Transverse colon (tissue), 4 donors: Measurements from ENCODE around the gene LCNL1. TPM values are rescaled to one million over a fixed set of nuclear protein-coding genes. Genes with fewer than 3 reads are reported as not detected.

Experiments used
- DNase-seq: peaks from one replicate; pipeline ENCODE4 v3.0.0-alpha.2; 2019
- H3K27ac ChIP-seq, 4 donors: fragments of 200-600 bp; sonication (generic); 2 replicates each; pipeline ENCODE4 v1.5.1; 2016 to 2018; ENCODE audit warnings: inconsistent platforms in 4 of 4
- H3K27me3 ChIP-seq: fragments of 200-600 bp; sonication (generic); 2 replicates; pipeline ENCODE4 v1.5.1; 2017; ENCODE audit warnings: inconsistent platforms
- H3K36me3 ChIP-seq, 4 donors: fragments of 200-600 bp; sonication (generic); 2 replicates each; pipeline ENCODE4 v1.5.1; 2017 to 2019; ENCODE audit warnings: inconsistent platforms in 4 of 4
- H3K4me1 ChIP-seq, 4 donors: fragments of 200-600 bp; sonication (generic); 2 replicates each; pipeline ENCODE4 v1.5.1; 2017 to 2020; ENCODE audit warnings: inconsistent platforms in 4 of 4
- H3K4me3 ChIP-seq, 4 donors: fragments of 200-600 bp; sonication (generic); 1 replicate in 1 of 4; 2 replicates in 3 of 4; pipeline versions ENCODE4 v1.5.1 to v1.6.1; 2017 to 2019; ENCODE audit warnings: inconsistent platforms in 4 of 4
- H3K9me3 ChIP-seq, 2 donors: fragments of 200-600 bp; sonication (generic); 2 replicates each; pipeline ENCODE4 v1.5.1; 2017 to 2019; ENCODE audit warnings: inconsistent platforms in 2 of 2
- EP300 ChIP-seq: sonication (generic); formaldehyde crosslinking; IDR thresholded peaks from one replicate; pipeline ENCODE4 v1.6.1; 2017; ENCODE audit warnings: antibody characterized with exemption, low read depth
- POLR2A ChIP-seq: fragments of 450-650 bp; IDR thresholded peaks from one replicate; pipeline ENCODE4 v1.6.1; 2016; ENCODE audit warnings: antibody characterized with exemption, mild to moderate bottlenecking, moderate library complexity
- POLR2AphosphoS5 ChIP-seq, 3 donors: sonication (generic); formaldehyde crosslinking; IDR thresholded peaks; one replicate each; pipeline ENCODE4 v1.6.1; 2016; ENCODE audit warnings: antibody characterized with exemption in 3 of 3
- WGBS, 2 donors: methylation state at CpG; one replicate each; pipeline ENCODE4 v1.1.5; 2018; ENCODE audit warnings: low coverage in 1 of 2; 5-methylcytosine and 5-hydroxymethylcytosine counted together
- in situ Hi-C, 4 donors: fragments of 200-750 bp; cut with MboI; loops; one replicate each; pipeline versions ENCODE4 v1.15.0 to v1.15.1; 2017; ENCODE audit warnings: low sequenced_read_pairs in 3 of 4, low pct_ligation_motif_present in 1 of 4, low pct_unique_long_range_greater_than_20kb in 1 of 4
- intact Hi-C: fragments of 100-400 bp; cut with DNase I; formaldehyde crosslinking; loops from one replicate; pipeline ENCODE4 v1.15.1; 2023; ENCODE audit warnings: low total_unique reads
- total RNA-seq, 4 donors: library from RNA; depleted of rRNA; stranded (reverse); fragments of >200 nt; gene quantifications; one replicate each; pipeline ENCODE4 v1.1.0, GENCODE V29; 2016
- TF ChIP-seq, protein P1 (sequence below), 5 experiments: fragments of 200-600 bp in 3 of 5; fragments of 450-650 bp in 2 of 5; sonication (generic) in 3 of 5; IDR thresholded peaks; 1 replicate in 2 of 5; 2 replicates in 3 of 5; pipeline ENCODE4 v1.5.1; 2016 to 2017; ENCODE audit warnings: antibody characterized with exemption in 5 of 5, inconsistent platforms in 3 of 5, mild to moderate bottlenecking in 2 of 5, moderate library complexity in 1 of 5

LCNL1 gene
- total RNA-seq, 4 donors from 2014 or later: 0.27 to 0.75 TPM; not detected in 2

DNA sequence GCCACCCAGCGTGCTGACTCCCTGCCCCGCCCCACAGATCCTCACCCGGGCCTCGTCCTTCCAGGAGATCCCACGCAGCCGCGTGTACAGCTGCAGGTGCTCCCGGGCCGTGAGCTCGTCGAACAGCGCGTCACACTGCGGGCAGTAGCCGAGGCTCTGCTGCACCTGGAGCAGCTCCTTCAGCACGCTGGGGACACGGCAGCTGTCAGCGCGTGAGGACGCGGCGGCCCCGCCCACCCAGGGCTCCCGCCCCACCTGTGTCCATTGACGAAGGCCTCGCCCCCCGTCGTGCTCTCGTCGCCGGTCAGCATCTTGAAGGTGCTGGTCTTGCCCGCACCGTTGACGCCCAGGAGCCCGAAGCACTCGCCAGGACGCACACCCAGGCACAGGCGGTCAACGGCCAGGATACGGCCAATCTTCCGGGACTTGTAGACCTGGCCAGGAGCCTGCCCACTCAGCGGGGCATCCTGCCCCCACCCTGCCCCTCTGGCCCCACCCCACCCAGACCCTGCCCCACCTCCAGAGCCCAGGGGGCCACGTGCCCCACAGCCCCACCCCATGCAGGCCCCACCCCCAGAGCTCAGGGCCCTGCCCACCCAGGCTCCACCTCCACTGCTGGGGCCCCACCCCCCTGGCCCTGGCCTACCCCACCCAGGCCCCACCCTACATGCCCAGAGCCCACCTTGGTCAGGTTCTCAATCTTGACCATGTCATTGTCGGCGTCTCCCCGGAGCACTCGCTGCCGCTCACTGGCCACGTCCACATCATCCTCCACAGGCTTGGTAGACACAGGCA lies 27.3 kb downstream of the LCNL1 start:
- H3K27me3 ChIP-seq: no peaks in the 10 kb centered on the region

DNA sequence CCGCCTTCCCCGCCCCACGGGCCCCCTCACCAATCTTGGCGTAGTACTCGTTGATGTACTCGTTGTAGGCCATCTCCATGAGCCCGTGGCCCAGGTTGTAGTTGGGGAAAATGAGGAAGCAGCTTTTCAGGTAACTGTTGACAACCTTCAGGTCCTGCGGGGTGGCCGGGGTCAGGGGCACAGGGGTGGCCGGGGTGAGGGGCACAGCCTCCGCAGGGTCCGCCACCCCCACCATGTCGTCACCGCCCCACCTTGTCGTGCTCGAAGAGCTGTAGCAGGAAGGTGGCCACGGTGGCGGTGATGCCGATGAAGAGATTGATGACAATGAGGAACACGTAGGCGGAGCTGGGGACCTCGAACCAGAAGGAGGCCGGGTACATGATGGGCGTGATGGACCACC lies 28.4 kb downstream of the LCNL1 start:
- no peak overlapping the region for H3K27ac ChIP-seq
- no peak for DNase-seq
- H3K4me3 ChIP-seq: no peak overlapping the region
- H3K9me3 ChIP-seq: no peaks in the 10 kb centered on the region
- H3K36me3 ChIP-seq: no peaks in the 10 kb centered on the region
- no peak for TF ChIP-seq EP300
- TF ChIP-seq, protein P1, sequence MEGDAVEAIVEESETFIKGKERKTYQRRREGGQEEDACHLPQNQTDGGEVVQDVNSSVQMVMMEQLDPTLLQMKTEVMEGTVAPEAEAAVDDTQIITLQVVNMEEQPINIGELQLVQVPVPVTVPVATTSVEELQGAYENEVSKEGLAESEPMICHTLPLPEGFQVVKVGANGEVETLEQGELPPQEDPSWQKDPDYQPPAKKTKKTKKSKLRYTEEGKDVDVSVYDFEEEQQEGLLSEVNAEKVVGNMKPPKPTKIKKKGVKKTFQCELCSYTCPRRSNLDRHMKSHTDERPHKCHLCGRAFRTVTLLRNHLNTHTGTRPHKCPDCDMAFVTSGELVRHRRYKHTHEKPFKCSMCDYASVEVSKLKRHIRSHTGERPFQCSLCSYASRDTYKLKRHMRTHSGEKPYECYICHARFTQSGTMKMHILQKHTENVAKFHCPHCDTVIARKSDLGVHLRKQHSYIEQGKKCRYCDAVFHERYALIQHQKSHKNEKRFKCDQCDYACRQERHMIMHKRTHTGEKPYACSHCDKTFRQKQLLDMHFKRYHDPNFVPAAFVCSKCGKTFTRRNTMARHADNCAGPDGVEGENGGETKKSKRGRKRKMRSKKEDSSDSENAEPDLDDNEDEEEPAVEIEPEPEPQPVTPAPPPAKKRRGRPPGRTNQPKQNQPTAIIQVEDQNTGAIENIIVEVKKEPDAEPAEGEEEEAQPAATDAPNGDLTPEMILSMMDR (IDR thresholded peaks at IDR 0.05): no peak
- TF ChIP-seq POLR2AphosphoS5 (IDR thresholded peaks at IDR 0.05): no peak
- no peak for TF ChIP-seq POLR2A
- in situ Hi-C loops: no loop called here
- H3K27me3 ChIP-seq: no peaks in the 10 kb centered on the region
- intact Hi-C loops: no loop called here
- 96% methylated on average over 24 of the region's 24 CpGs; no CpG with 5 or more reads in 1 of the 2 donors for WGBS, 2 donors
- no peaks in the 10 kb centered on the region for H3K4me1 ChIP-seq

More for the DNA sequence above, 27.3 kb downstream of the LCNL1 start:
- Histone ChIP-seq H3K27ac (no peak overlapping the region), H3K4me3 (no peak overlapping the region), H3K4me1 (no peaks in the 10 kb centered on the region), H3K36me3 (no peaks in the 10 kb centered on the region), H3K9me3 (no peaks in the 10 kb centered on the region)
- 97 to 100% methylated on average over 2 to 24 of the region's 49 CpGs for WGBS, 2 donors
- in situ Hi-C loops (no loop called here), intact Hi-C loops (no loop called here)
- no peak for DNase-seq
- no peak for TF ChIP-seq POLR2AphosphoS5 (IDR thresholded peaks at IDR 0.05)
- TF ChIP-seq EP300: no peak
- TF ChIP-seq, protein P1 (IDR thresholded peaks at IDR 0.05): no peak

DNA sequence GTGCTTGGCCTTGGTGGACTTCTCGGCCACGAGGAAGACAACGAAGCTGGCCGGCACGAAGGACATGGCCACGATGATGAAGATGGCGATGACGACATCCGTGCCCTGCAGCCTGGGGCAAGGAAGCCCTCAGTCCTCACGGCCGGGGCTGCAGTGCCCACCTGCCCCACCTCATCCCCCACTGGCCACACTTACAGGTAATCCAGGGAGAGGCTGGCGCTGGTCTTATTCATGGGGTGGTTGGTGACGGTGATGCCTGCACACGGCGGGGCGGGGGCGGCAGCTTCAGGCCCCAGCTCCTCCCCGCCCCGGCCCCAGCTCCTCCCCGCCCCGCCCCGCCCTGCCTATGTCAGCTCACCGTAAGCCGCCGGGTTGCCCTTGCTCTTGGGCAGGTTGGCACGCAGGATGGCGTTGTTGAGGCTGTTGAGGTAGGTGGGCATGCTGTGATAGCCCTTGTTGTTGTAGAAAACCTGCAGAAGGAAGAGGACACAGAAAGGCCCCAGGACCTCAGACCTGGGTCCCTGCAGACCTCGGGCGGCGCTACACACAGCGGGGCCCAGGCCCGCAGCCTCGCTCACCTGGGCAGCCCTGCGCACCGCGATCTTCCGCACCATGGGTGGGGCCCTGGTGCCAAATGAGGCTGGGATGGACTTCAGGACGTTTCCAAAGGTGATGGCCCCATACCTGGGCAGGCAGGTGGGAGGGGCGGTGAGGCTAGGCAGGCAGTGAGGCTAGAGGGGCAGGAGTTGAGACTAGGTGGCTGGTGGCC lies 29.3 kb downstream of the LCNL1 start:
- Histone ChIP-seq H3K27ac (no peak overlapping the region), H3K27me3 (no peaks in the 10 kb centered on the region), H3K4me3 (no peak overlapping the region), H3K9me3 (no peaks in the 10 kb centered on the region), H3K36me3 (no peaks in the 10 kb centered on the region), H3K4me1 (no peaks in the 10 kb centered on the region)
- no peak for DNase-seq
- in situ Hi-C loops: no loop called here
- TF ChIP-seq EP300: no peak
- TF ChIP-seq POLR2A: no peak
- TF ChIP-seq, protein P1 (IDR thresholded peaks at IDR 0.05): no peak
- no peak for TF ChIP-seq POLR2AphosphoS5 (IDR thresholded peaks at IDR 0.05)
- intact Hi-C loops: no loop called here
- WGBS, 2 donors: 89% methylated on average over 25 of the region's 39 CpGs; no CpG with 5 or more reads in 1 of the 2 donors
